ENCODE measurements around the gene RAPGEF1.

Gene RAPGEF1

DNA sequence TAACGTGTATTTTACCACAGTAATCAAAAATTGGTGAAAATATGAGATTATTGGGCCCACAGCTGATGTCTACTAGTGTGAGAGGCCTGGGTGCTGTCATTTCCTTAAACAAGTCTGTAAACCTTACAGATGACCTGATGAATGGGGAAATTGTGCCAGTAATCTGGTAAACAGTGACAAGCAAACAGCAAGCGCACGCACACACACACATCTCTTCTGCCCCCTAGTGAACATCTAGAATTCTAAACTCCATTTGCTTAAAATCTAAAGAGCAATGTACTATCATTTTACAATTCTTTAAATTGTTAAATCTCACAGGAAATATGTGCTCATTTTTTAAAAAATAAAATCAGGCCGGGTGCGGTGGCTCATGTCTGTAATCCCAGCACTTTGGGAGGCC is 7.5 kb upstream of the RAPGEF1 start:
- H3K36me3 ChIP-seq (ENCODE audit: control insufficient read depth in 1 of 2, insufficient read depth in 2 of 2, low read length in 2 of 2), result no peaks in the 10 kb centered on the region
- H3K4me1 ChIP-seq (ENCODE audit: control insufficient read depth in 1 of 2, insufficient read depth in 2 of 2, low read length in 2 of 2), result no peaks in the 10 kb centered on the region
- H3K9me3 ChIP-seq (ENCODE audit: control insufficient read depth in 1 of 2, low read length in 2 of 2), result no peaks in the 10 kb centered on the region
- H3K4me3 ChIP-seq (ENCODE audit: low read depth in 1 of 2, low read length in 2 of 2), result no peak overlapping the region
- no peaks in the 10 kb centered on the region for H3K27me3 ChIP-seq (ENCODE audit: low read depth, low read length)
- no peak overlapping the region for H3K27ac ChIP-seq (ENCODE audit: low read length)

DNA sequence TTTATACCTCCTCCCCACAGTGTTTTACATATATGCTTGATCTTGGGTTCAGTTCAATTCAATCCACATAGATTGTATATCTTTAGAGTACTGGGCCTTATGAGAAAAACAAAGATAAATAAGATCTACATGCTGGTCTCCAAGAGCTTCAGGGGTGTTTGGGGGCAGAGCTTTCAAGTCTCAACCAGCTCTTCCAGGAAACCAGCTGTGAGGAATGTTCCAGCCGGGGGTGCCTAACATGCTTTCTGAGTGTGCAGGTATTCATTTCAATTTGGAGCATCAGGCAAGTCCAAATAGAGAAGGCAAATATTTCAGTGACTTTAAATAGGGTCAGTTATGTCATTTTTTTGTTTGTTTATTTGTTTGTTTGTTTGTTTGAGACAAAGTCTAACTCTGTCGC is 5.7 kb upstream of the RAPGEF1 start:
- Histone ChIP-seq H3K4me3 (ENCODE audit: low read depth in 1 of 2, low read length in 2 of 2) (no peak overlapping the region), H3K36me3 (ENCODE audit: control insufficient read depth in 1 of 2, insufficient read depth in 2 of 2, low read length in 2 of 2) (no peaks in the 10 kb centered on the region), H3K9me3 (ENCODE audit: control insufficient read depth in 1 of 2, low read length in 2 of 2) (no peaks in the 10 kb centered on the region), H3K4me1 (ENCODE audit: control insufficient read depth in 1 of 2, insufficient read depth in 2 of 2, low read length in 2 of 2) (no peaks in the 10 kb centered on the region), H3K27me3 (ENCODE audit: low read depth, low read length) (no peaks in the 10 kb centered on the region), H3K27ac (ENCODE audit: low read length) (no peak overlapping the region)

DNA sequence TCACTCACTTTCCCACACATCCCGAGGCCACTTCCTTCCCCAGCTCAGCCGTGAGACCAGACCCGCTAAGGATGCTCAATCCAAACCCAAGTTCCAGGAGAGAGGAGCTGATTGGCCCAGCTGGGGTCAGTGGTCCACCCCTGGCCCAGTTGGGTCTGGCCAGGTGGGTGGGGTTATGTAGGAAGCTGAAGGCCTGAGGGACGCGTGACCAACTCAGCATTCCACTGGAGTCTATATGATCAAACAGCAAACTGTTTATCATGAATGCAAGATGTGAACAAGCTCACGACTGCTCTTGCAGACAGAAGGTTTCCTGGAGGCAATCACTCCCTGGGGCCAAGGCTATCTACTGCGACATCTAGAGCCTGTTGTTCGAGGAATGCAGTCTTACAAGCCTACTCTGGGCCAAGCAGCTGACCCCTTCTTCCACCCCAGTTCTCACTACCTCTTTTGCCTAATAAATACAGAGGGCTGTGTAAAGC is 4.9 kb upstream of the RAPGEF1 start:
- no peaks in the 10 kb centered on the region for H3K36me3 ChIP-seq (ENCODE audit: control insufficient read depth in 1 of 2, insufficient read depth in 2 of 2, low read length in 2 of 2)

GRCh38 chr9:131744171-131744719 is 4.4 kb upstream of the RAPGEF1 start:
- Histone ChIP-seq H3K9me3 (ENCODE audit: control insufficient read depth in 1 of 2, low read length in 2 of 2) (no peaks in the 10 kb centered on the region), H3K27me3 (ENCODE audit: low read depth, low read length) (no peaks in the 10 kb centered on the region), H3K27ac (ENCODE audit: low read length) (no peak overlapping the region), H3K36me3 (ENCODE audit: control insufficient read depth in 1 of 2, insufficient read depth in 2 of 2, low read length in 2 of 2) (no peaks in the 10 kb centered on the region), H3K4me3 (ENCODE audit: low read depth in 1 of 2, low read length in 2 of 2) (no peak overlapping the region), H3K4me1 (ENCODE audit: control insufficient read depth in 1 of 2, insufficient read depth in 2 of 2, low read length in 2 of 2) (peaks cover 0 to 4% of the 10 kb centered on the region in 2 donors)

More for the DNA sequence above, 4.9 kb upstream of the RAPGEF1 start:
- H3K9me3 ChIP-seq (ENCODE audit: control insufficient read depth in 1 of 2, low read length in 2 of 2), result no peaks in the 10 kb centered on the region
- no peaks in the 10 kb centered on the region for H3K27me3 ChIP-seq (ENCODE audit: low read depth, low read length)
- no peak overlapping the region for H3K27ac ChIP-seq (ENCODE audit: low read length)
- H3K4me1 ChIP-seq (ENCODE audit: control insufficient read depth in 1 of 2, insufficient read depth in 2 of 2, low read length in 2 of 2), result peaks cover 0 to 4% of the 10 kb centered on the region in 2 donors
- no peak overlapping the region for H3K4me3 ChIP-seq (ENCODE audit: low read depth in 1 of 2, low read length in 2 of 2)

DNA sequence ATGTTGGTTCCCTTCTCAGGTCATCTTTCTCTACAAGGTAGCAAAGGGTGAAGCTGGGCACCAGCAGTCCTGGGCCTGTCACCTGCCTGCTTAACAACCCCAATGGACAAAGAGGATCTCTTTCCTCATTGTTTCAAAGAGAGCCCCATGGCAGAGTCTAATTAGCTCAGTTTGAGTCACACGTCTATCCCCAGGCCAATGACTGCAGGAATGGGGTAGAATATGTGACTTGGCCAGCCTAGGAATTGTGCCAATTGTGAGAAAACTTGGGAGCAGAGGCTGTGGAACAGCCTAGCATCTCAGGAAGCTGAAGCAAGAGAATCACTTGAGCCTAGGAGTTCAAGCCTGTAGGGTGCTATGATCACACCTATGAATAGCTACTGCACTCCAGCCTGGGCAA is 3.6 kb upstream of the RAPGEF1 start:
- Histone ChIP-seq H3K36me3 (ENCODE audit: control insufficient read depth in 1 of 2, insufficient read depth in 2 of 2, low read length in 2 of 2) (no peaks in the 10 kb centered on the region), H3K4me3 (ENCODE audit: low read depth in 1 of 2, low read length in 2 of 2) (no peak overlapping the region), H3K27ac (ENCODE audit: low read length) (no peak overlapping the region), H3K27me3 (ENCODE audit: low read depth, low read length) (no peaks in the 10 kb centered on the region), H3K4me1 (ENCODE audit: control insufficient read depth in 1 of 2, insufficient read depth in 2 of 2, low read length in 2 of 2) (peaks cover 4 to 12% of the 10 kb centered on the region in 2 donors), H3K9me3 (ENCODE audit: control insufficient read depth in 1 of 2, low read length in 2 of 2) (no peaks in the 10 kb centered on the region)

GRCh38 chr9:131743096-131743495 is 3.2 kb upstream of the RAPGEF1 start:
- Histone ChIP-seq H3K27ac (ENCODE audit: low read length) (no peak overlapping the region), H3K4me1 (ENCODE audit: control insufficient read depth in 1 of 2, insufficient read depth in 2 of 2, low read length in 2 of 2) (peaks cover 6 to 15% of the 10 kb centered on the region in 2 donors), H3K36me3 (ENCODE audit: control insufficient read depth in 1 of 2, insufficient read depth in 2 of 2, low read length in 2 of 2) (no peaks in the 10 kb centered on the region), H3K27me3 (ENCODE audit: low read depth, low read length) (no peaks in the 10 kb centered on the region), H3K9me3 (ENCODE audit: control insufficient read depth in 1 of 2, low read length in 2 of 2) (no peaks in the 10 kb centered on the region), H3K4me3 (ENCODE audit: low read depth in 1 of 2, low read length in 2 of 2) (no peak overlapping the region)

- no peaks in the 10 kb centered on the region for H3K36me3 ChIP-seq (ENCODE audit: control insufficient read depth in 1 of 2, insufficient read depth in 2 of 2, low read length in 2 of 2)
- H3K27me3 ChIP-seq (ENCODE audit: low read depth, low read length), result no peaks in the 10 kb centered on the region
- no peak overlapping the region for H3K4me3 ChIP-seq (ENCODE audit: low read depth in 1 of 2, low read length in 2 of 2)
- H3K4me1 ChIP-seq (ENCODE audit: control insufficient read depth in 1 of 2, insufficient read depth in 2 of 2, low read length in 2 of 2), result peaks cover 20% of the 10 kb centered on the region in 2 donors
- H3K9me3 ChIP-seq (ENCODE audit: control insufficient read depth in 1 of 2, low read length in 2 of 2), result no peaks in the 10 kb centered on the region
- no peak overlapping the region for H3K27ac ChIP-seq (ENCODE audit: low read length)
Measured at GRCh38 chr9:131740898-131741297, 1.0 kb upstream of the RAPGEF1 start.

DNA sequence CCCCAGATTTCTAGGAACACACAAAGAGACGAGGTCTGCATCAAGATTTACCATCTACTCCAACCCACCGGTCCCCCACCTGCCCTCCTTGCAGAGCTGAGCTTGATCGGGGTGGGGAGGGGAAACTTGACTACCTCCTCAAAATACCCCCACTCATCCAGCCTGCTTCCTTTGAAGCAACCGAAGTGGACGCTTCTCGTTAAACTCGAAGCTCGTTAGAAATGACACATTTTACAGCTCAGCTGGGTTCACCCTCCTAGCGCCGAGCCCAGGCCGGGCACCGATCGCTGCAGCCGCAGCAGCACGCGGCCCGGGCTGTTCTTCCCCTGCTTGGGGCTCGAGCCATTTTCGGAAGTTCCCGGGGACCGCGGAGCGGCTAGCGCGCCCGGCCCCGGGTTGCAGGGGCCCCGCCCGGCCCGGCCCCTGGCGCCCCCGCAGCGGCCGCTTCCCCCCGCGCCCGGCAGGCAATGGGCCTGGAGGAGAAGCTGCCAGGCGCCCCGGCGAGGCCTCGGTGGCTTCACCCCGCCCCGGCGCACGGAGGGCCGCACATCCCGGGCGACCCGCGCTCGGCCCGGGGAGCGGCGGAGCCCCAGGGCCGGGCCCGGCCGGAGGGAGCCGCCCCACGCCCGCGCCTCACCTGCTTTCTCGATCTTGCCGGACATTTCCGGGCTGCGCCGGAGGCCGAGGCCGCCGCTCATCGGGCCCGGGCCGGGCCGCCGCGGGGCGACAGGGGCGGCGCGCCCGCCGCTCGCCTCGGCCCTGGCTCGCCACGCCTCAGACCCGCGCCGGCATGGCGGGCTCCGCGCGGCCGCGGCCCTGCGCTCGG is 530 bp downstream of the RAPGEF1 start:
- Histone ChIP-seq H3K4me3 (ENCODE audit: low read depth in 1 of 2, low read length in 2 of 2) (peak overlapping the region; percentile 78 to 85), H3K27me3 (ENCODE audit: low read depth, low read length) (no peaks in the 10 kb centered on the region), H3K27ac (ENCODE audit: low read length) (peak overlapping the region; percentile 81), H3K36me3 (ENCODE audit: control insufficient read depth in 1 of 2, insufficient read depth in 2 of 2, low read length in 2 of 2) (no peaks in the 10 kb centered on the region), H3K4me1 (ENCODE audit: control insufficient read depth in 1 of 2, insufficient read depth in 2 of 2, low read length in 2 of 2) (peaks cover 31 to 33% of the 10 kb centered on the region in 2 donors), H3K9me3 (ENCODE audit: control insufficient read depth in 1 of 2, low read length in 2 of 2) (no peaks in the 10 kb centered on the region)

DNA sequence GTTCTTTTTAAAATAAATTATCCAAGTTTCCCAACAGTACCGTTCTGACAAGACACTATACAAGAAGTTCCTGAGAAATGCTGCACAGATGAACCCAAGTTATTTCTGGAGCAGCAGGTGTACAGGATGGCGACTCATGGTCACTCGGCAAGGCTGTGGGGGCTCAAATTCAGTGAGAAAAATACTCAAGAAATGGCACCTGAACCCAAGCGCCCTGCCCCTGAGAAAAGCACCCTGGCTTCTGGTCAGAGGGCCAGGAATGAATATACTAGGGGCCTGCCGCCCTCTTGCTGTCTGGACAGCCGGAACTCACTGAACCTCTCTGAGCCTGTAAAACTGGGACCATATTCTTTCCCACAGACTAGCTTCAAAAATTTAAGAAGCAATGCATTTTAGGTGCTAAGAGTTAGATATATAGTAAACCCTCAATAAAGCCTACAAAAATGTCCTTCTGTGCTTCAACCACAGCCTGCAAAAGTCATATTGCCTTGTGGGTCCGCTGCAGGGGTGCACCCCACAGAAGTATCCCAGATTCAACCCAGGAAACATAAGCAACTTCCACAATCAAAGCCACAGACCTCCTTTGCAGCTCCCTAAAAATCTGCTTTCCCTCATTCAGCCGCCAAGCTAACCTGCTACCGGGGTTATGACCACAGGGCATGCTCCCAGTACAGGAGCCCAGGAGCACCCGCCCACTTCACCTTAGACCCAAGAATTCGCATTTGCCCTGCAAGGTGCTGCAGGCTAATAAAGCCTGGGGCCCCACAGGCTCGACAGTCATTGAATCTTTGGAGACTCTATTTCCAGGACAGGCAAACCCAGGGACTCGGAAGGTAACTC is 1.4 kb downstream of the RAPGEF1 start:
- H3K4me1 ChIP-seq (ENCODE audit: control insufficient read depth in 1 of 2, insufficient read depth in 2 of 2, low read length in 2 of 2), result peaks cover 39 to 40% of the 10 kb centered on the region in 2 donors
- H3K27me3 ChIP-seq (ENCODE audit: low read depth, low read length), result no peaks in the 10 kb centered on the region
- H3K36me3 ChIP-seq (ENCODE audit: control insufficient read depth in 1 of 2, insufficient read depth in 2 of 2, low read length in 2 of 2), result no peaks in the 10 kb centered on the region
- no peaks in the 10 kb centered on the region for H3K9me3 ChIP-seq (ENCODE audit: control insufficient read depth in 1 of 2, low read length in 2 of 2)
- peak overlapping the region; percentile 81 for H3K27ac ChIP-seq (ENCODE audit: low read length)
- H3K4me3 ChIP-seq (ENCODE audit: low read depth in 1 of 2, low read length in 2 of 2), result peak overlapping the region; percentile 78 to 85

- Histone ChIP-seq H3K4me1 (ENCODE audit: control insufficient read depth in 1 of 2, insufficient read depth in 2 of 2, low read length in 2 of 2) (peaks cover 40 to 46% of the 10 kb centered on the region in 2 donors), H3K27ac (ENCODE audit: low read length) (peak overlapping the region; percentile 60), H3K4me3 (ENCODE audit: low read depth in 1 of 2, low read length in 2 of 2) (no peak overlapping the region), H3K27me3 (ENCODE audit: low read depth, low read length) (no peaks in the 10 kb centered on the region), H3K36me3 (ENCODE audit: control insufficient read depth in 1 of 2, insufficient read depth in 2 of 2, low read length in 2 of 2) (no peaks in the 10 kb centered on the region), H3K9me3 (ENCODE audit: control insufficient read depth in 1 of 2, low read length in 2 of 2) (no peaks in the 10 kb centered on the region)
Measured at GRCh38 chr9:131737426-131737825, 2.5 kb downstream of the RAPGEF1 start.

GRCh38 chr9:131736431-131736830 is 3.4 kb downstream of the RAPGEF1 start:
- Histone ChIP-seq H3K4me3 (ENCODE audit: low read depth in 1 of 2, low read length in 2 of 2) (no peak overlapping the region), H3K36me3 (ENCODE audit: control insufficient read depth in 1 of 2, insufficient read depth in 2 of 2, low read length in 2 of 2) (no peaks in the 10 kb centered on the region), H3K27ac (ENCODE audit: low read length) (peak overlapping the region; percentile 60), H3K27me3 (ENCODE audit: low read depth, low read length) (no peaks in the 10 kb centered on the region), H3K9me3 (ENCODE audit: control insufficient read depth in 1 of 2, low read length in 2 of 2) (no peaks in the 10 kb centered on the region), H3K4me1 (ENCODE audit: control insufficient read depth in 1 of 2, insufficient read depth in 2 of 2, low read length in 2 of 2) (peaks cover 40 to 56% of the 10 kb centered on the region in 2 donors)
